ENCODE data around the gene GLIS1.

Gene GLIS1

DNA sequence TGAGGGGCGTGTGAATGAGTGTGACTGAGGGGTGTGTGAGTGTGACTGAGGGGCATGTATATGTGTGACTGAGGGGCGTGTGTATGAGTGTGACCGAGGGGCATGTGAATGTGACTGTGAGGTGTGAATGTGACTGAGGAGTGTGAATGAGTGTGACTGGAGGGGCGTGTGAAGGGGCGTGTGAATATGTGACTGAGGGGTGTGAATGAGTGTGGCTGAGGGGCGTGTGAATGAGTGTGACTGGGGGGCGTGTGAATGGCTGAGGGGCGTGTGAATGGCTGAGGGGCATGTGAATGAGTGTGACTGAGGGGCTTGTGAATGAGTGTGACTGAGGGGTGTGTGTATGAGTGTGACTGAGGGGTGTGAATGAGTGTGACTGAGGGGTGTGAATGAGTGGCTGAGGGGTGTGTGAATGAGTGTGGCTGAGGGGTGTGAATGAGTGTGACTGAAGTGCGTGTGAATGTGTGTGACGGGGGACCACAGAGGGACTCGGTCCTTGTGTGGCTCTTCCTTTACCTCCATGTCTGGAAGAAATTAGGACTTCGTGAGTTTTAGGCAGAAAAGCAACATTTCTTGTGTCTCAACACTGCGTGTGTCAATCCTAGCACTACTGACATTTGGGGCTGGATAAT is 105.8 kb downstream of the GLIS1 start:
- no peak overlapping the region for H3K4me3 ChIP-seq (replicated peaks; ENCODE audit: low read depth, low read length)
- no peak for DNase-seq (ENCODE audit: extremely low read depth, low read depth)
- TF ChIP-seq, protein P1, sequence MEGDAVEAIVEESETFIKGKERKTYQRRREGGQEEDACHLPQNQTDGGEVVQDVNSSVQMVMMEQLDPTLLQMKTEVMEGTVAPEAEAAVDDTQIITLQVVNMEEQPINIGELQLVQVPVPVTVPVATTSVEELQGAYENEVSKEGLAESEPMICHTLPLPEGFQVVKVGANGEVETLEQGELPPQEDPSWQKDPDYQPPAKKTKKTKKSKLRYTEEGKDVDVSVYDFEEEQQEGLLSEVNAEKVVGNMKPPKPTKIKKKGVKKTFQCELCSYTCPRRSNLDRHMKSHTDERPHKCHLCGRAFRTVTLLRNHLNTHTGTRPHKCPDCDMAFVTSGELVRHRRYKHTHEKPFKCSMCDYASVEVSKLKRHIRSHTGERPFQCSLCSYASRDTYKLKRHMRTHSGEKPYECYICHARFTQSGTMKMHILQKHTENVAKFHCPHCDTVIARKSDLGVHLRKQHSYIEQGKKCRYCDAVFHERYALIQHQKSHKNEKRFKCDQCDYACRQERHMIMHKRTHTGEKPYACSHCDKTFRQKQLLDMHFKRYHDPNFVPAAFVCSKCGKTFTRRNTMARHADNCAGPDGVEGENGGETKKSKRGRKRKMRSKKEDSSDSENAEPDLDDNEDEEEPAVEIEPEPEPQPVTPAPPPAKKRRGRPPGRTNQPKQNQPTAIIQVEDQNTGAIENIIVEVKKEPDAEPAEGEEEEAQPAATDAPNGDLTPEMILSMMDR (IDR thresholded peaks at IDR 0.05; ENCODE audit: low read depth, low read length, missing control alignments) = no peak

GRCh38 chr1:53631622-53632310 is 107.2 kb downstream of the GLIS1 start:
- no peak for DNase-seq (ENCODE audit: extremely low read depth, low read depth)
- TF ChIP-seq, protein P1 (IDR thresholded peaks at IDR 0.05; ENCODE audit: low read depth, low read length, missing control alignments) = no peak
- H3K4me3 ChIP-seq (replicated peaks; ENCODE audit: low read depth, low read length) = no peak overlapping the region

DNA sequence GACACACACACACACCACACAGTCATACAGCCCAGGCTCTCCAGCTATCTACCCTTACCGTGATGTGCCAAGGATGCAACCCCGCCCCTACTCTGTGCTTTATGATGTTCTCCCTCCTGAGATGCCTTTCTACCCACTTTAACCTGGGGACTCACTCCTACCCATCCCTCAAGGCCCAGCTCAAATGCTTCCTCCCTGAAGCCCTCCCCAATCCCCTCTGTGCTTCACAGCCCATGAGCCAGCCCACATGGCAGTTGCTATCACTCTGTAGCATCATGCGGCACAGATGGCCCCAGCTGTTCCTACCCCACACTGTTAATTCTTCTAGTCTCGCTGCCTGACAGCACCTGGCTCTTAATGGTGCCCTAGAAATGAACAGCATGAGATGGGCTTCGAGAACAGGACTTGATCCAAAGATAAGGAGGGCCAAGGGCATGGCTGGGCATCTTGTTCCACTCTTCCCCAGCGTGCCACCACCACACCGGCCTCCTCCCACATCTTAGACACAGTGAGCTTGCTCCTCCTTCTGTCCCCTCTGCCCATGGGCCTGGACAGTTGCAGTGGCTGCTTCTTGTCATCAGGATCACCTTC is 109.8 kb downstream of the GLIS1 start:
- H3K4me3 ChIP-seq (replicated peaks; ENCODE audit: low read depth, low read length) = no peak overlapping the region
- no peak for DNase-seq (ENCODE audit: extremely low read depth, low read depth)
- TF ChIP-seq, protein P1 (IDR thresholded peaks at IDR 0.05; ENCODE audit: low read depth, low read length, missing control alignments) = no peak

GRCh38 chr1:53628286-53628955 is 110.5 kb downstream of the GLIS1 start:
- TF ChIP-seq, protein P1 (IDR thresholded peaks at IDR 0.05; ENCODE audit: low read depth, low read length, missing control alignments) = no peak
- no peak for DNase-seq (ENCODE audit: extremely low read depth, low read depth)
- no peak overlapping the region for H3K4me3 ChIP-seq (replicated peaks; ENCODE audit: low read depth, low read length)

DNA sequence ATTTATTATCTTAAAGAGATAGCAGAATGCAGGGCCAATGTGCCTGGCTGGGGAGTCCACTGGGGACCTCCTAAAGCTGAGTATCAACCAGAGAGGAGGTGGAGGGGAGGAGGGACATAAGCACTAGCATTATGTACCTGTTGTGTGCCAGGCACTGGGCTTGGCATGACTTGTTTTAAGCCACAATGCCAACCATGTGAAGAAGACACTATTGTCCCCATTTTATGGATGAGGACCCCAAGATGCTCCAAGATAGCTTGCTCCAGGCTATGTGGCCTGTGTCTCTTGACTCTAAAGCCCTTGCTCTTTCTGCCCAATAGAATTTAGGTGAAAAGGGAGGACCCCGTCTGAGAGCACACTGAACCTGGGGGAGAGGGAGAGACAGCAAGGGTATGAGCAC is 111.3 kb downstream of the GLIS1 start:
- TF ChIP-seq, protein P1 (IDR thresholded peaks at IDR 0.05; ENCODE audit: low read depth, low read length, missing control alignments) = no peak
- H3K4me3 ChIP-seq (replicated peaks; ENCODE audit: low read depth, low read length) = no peak overlapping the region
- no peak for DNase-seq (ENCODE audit: extremely low read depth, low read depth)

DNA sequence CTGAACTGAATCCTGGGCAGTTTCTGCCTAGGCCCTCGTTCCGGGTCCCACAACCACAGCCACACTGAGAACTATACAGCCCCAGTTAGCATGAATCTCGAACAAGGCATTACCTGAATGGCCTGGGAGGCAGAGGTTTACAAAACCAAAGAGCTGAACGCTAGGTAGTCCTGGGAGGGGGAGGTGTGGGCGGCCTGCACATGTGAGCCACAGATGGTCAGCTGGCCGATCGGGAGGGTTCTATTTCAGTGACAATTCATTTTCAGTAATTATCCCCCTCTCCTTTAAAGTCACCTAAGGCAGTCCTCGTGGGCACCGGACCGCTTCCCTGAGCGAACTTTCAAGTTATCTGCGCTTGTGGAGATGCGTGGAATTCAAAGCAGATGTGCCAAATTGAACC is 111.9 kb downstream of the GLIS1 start:
- no peak overlapping the region for H3K4me3 ChIP-seq (replicated peaks; ENCODE audit: low read depth, low read length)
- TF ChIP-seq, protein P1 (IDR thresholded peaks at IDR 0.05; ENCODE audit: low read depth, low read length, missing control alignments) = no peak
- DNase-seq (ENCODE audit: extremely low read depth, low read depth) = no peak

Data from HFF-Myc (cell line).